Activated T-cell treated with anti-CD3 and anti-CD28 coated beads, Interleukin-2, amount 50 U/mL, for 24 hours (primary cell): ENCODE data around the gene NDRG4.

ENCODE experiments used
- DNase-seq: peaks from one replicate; pipeline ENCODE4 v3.0.0-alpha.2; 2020
- H3K27ac Mint-ChIP-seq: 2 replicates; pipeline ENCODE4 v1.8.0; 2020; ENCODE audit warnings: mild to moderate bottlenecking, mixed read lengths
- H3K27me3 Mint-ChIP-seq: 2 replicates; pipeline ENCODE4 v1.8.0; 2020; ENCODE audit warnings: mixed read lengths
- H3K36me3 Mint-ChIP-seq: 2 replicates; pipeline ENCODE4 v1.8.0; 2020; ENCODE audit warnings: low read depth, mixed read lengths
- H3K4me1 Mint-ChIP-seq: 2 replicates; pipeline ENCODE4 v1.8.0; 2020; ENCODE audit warnings: low read depth, mixed read lengths
- H3K4me3 Mint-ChIP-seq: 2 replicates; pipeline ENCODE4 v1.8.0; 2020; ENCODE audit warnings: mild to moderate bottlenecking, moderate library complexity, mixed read lengths
- H3K9me3 Mint-ChIP-seq: 2 replicates; pipeline ENCODE4 v1.8.0; 2020; ENCODE audit warnings: mixed read lengths

NDRG4 gene

GRCh38 chr16:58462089-58462488 is 37.9 kb upstream of the NDRG4 start:
- Mint-ChIP-seq H3K27me3 (peaks cover 53% of the 10 kb centered on the region), H3K27ac (no peak overlapping the region)

DNA sequence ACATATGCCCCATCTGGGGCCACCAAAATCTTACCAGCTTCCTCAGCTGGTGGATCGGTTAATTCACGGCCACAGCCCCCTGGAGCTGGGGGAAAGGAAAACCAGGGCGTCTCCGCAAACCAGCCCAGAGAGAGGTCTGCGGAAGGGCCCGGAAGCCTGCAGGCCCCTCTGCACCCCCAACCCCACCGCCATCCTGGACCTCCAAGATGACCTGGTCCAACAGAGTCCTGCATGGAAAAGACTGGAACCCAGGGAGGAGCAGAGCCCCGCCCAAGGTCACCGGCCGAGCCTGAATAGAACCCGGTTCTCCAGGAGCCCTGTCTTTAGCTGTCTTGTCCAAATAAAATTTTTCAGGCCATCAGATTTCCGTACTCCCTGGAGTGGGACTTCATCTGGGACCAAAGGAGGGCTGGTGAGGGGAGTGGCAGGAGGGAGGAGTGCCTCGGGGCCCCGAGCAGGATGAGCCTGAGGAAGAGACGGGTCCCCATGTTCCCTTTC is 37.4 kb upstream of the NDRG4 start:
- no peak for DNase-seq
- Mint-ChIP-seq H3K27me3 (peaks cover 58% of the 10 kb centered on the region), H3K36me3 (no peaks in the 10 kb centered on the region), H3K9me3 (no peaks in the 10 kb centered on the region), H3K4me3 (no peak overlapping the region), H3K4me1 (peaks cover 14% of the 10 kb centered on the region), H3K27ac (no peak overlapping the region)

More at GRCh38 chr16:58462089-58462488, 37.9 kb upstream of the NDRG4 start:
- Mint-ChIP-seq H3K9me3 (no peaks in the 10 kb centered on the region), H3K4me1 (peaks cover 14% of the 10 kb centered on the region), H3K4me3 (no peak overlapping the region), H3K36me3 (no peaks in the 10 kb centered on the region)
- no peak for DNase-seq

DNA sequence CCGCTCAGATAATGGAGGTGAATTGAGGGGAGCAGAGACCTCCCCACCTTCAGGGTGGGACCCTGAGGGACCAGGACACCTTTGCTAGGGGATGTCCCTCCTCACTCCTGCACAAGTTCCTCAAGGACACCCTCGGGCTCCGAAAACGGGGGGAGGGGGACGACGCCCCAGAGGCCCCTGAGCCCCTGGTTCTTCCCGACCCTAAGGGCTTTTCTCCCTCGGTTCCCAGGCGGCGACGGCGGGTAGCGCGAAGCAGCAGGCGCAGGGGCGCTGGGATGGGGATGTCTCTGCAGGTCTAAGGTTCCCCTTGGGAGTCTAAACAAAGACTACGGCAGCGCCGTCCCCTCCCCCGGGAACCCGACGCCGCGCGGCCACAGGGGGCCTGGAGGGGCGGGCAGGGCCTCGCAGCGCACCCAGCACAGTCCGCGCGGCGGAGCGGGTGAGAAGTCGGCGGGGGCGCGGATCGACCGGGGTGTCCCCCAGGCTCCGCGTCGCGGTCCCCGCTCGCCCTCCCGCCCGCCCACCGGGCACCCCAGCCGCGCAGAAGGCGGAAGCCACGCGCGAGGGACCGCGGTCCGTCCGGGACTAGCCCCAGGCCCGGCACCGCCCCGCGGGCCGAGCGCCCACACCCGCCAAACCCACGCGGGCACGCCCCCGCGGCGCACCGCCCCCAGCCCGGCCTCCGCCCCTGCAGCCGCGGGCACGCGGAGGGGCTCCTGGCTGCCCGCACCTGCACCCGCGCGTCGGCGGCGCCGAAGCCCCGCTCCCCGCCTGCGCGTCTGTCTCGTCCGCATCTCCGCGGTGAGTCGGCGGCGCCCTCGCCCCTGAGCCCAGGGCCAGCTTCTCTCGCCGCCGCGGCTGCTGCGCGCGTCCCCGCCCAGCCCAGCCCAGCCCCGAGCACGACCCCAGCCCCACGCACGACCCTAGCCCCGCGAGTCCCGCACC is 36.7 kb upstream of the NDRG4 start:
- Mint-ChIP-seq H3K9me3 (no peaks in the 10 kb centered on the region), H3K27me3 (peaks cover 65% of the 10 kb centered on the region), H3K4me3 (no peak overlapping the region), H3K27ac (no peak overlapping the region), H3K4me1 (peaks cover 14% of the 10 kb centered on the region), H3K36me3 (no peaks in the 10 kb centered on the region)
- DNase-seq, result peak; percentile 35

- no peaks in the 10 kb centered on the region for H3K9me3 Mint-ChIP-seq
- no peak overlapping the region for H3K27ac Mint-ChIP-seq
- peaks cover 75% of the 10 kb centered on the region for H3K27me3 Mint-ChIP-seq
- no peaks in the 10 kb centered on the region for H3K36me3 Mint-ChIP-seq
- peaks cover 10% of the 10 kb centered on the region for H3K4me1 Mint-ChIP-seq
- H3K4me3 Mint-ChIP-seq, result peak overlapping the region; percentile 58
- peak; percentile 49 for DNase-seq
Measured at GRCh38 chr16:58464047-58464915, 35.7 kb upstream of the NDRG4 start.

GRCh38 chr16:58464916-58465731 is 34.8 kb upstream of the NDRG4 start:
- H3K27me3 Mint-ChIP-seq, result peaks cover 76% of the 10 kb centered on the region
- H3K27ac Mint-ChIP-seq, result no peak overlapping the region
- peak overlapping the region; percentile 58 for H3K4me3 Mint-ChIP-seq
- H3K4me1 Mint-ChIP-seq, result peaks cover 5% of the 10 kb centered on the region
- H3K36me3 Mint-ChIP-seq, result no peaks in the 10 kb centered on the region
- no peaks in the 10 kb centered on the region for H3K9me3 Mint-ChIP-seq
- no peak for DNase-seq

DNA sequence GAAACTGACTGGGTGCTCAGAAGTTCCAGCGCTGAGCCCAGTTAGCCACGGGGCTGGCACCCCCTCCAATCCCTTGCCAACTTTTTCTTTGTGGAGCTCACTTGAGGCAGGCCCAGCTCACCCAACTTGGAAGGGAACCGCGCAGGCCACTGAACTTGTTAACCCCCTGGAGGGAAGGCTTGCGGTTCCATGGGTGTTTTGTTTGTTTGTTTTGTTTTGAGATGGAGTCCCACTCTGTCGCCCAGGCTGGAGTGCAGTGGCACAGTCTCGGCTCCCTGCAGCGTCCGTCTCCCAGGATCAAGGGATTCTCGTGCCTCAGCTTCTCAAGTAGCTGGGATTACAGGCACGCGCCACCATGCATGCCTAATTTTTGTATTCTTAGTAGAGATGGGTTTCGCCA is 34.1 kb upstream of the NDRG4 start:
- Mint-ChIP-seq H3K9me3 (no peaks in the 10 kb centered on the region), H3K27me3 (peaks cover 77% of the 10 kb centered on the region), H3K4me3 (no peak overlapping the region), H3K4me1 (peaks cover 5% of the 10 kb centered on the region), H3K36me3 (no peaks in the 10 kb centered on the region), H3K27ac (no peak overlapping the region)
- DNase-seq, result no peak

- no peak overlapping the region for H3K4me3 Mint-ChIP-seq
- H3K27ac Mint-ChIP-seq, result no peak overlapping the region
- no peak for DNase-seq
- H3K4me1 Mint-ChIP-seq, result peaks cover 5% of the 10 kb centered on the region
- H3K27me3 Mint-ChIP-seq, result peaks cover 73% of the 10 kb centered on the region
- H3K9me3 Mint-ChIP-seq, result no peaks in the 10 kb centered on the region
- H3K36me3 Mint-ChIP-seq, result no peaks in the 10 kb centered on the region
Measured at GRCh38 chr16:58466396-58466795, 33.5 kb upstream of the NDRG4 start.

DNA sequence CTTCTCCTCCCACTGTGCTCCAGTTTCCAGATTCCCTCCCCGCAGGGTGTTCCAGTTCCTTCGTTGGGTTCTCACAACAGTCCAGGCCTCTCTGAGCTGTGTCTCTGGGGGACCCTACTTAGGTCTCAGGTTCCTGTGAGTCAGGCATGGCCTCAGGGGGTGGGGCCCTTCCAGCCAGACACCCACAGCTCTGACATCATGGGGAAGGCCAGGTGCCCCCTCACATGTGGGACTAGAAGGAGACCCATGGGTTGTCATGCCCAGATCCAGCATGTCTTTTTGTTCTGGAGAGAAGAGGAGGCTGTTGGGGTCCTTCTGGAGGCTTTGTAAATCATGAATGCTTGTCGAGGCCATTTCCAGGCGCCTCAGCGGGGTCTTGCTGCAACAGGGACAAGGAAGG is 32.0 kb upstream of the NDRG4 start:
- H3K4me3 Mint-ChIP-seq, result no peak overlapping the region
- H3K9me3 Mint-ChIP-seq, result no peaks in the 10 kb centered on the region
- no peak for DNase-seq
- H3K27ac Mint-ChIP-seq, result no peak overlapping the region
- peaks cover 60% of the 10 kb centered on the region for H3K27me3 Mint-ChIP-seq
- peaks cover 5% of the 10 kb centered on the region for H3K4me1 Mint-ChIP-seq
- H3K36me3 Mint-ChIP-seq, result no peaks in the 10 kb centered on the region

DNA sequence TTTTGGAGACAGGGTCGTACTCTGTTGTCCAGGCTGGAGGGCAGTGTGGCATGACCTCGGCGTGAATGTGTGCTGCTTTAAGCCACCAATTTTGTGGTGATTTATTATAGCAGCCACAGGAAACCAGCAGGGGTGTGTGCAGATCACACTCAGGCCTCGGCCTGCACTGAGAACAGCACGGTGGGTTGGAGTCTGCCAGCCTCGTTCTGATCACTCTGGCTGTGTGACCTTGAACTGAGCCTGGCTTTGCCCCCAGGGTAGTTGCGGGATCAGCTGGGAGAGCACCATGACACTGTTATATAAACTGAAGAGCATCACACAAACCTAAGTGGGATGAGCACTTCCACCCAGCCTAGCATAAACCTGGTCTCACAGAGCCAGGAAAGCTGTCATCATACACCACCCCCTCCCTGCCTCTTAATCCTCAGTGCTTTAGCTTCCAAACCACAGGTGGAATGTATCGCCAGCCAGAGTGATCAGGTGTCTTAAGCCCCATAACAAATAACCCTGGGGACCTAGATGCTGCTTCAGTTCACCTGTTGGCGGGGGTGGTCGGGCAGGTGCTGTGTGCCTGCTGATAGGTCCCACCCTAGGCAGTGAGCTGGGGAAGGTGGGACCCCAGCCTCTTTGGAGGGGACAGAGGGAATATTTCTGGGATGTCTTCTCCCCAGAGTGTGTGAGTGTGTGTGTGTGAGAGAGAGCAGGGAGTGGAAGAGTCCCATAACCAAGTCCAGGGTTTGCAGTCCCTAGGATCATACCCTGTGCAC is 28.6 kb upstream of the NDRG4 start:
- Mint-ChIP-seq H3K27ac (no peak overlapping the region), H3K4me3 (no peak overlapping the region), H3K36me3 (no peaks in the 10 kb centered on the region), H3K27me3 (peaks cover 44% of the 10 kb centered on the region), H3K4me1 (no peaks in the 10 kb centered on the region), H3K9me3 (no peaks in the 10 kb centered on the region)
- DNase-seq, result no peak

GRCh38 chr16:58472266-58472665 is 27.7 kb upstream of the NDRG4 start:
- peaks cover 35% of the 10 kb centered on the region for H3K27me3 Mint-ChIP-seq

DNA sequence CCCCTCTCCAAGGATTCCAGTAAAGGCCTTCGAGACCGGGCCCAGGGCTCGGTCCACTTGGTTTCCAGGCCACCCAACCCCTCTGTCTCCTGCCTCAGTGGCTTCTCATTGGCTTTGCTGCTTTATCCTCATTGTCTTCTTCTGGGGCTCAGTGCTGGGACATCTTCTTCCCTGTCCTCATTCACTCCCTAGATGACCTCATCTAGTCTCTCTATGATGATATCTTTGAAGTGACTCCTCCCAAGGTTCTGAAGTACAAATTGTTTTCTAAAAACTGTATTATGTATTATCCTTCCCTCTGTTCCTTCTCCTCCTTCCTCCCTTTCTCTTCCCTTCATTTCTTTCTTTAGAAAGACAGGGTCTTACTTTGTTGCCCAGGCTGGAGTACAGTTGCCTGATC is 27.1 kb upstream of the NDRG4 start:
- Mint-ChIP-seq H3K4me3 (no peak overlapping the region), H3K36me3 (no peaks in the 10 kb centered on the region), H3K27ac (no peak overlapping the region), H3K27me3 (peaks cover 30% of the 10 kb centered on the region), H3K4me1 (no peaks in the 10 kb centered on the region), H3K9me3 (no peaks in the 10 kb centered on the region)
- no peak for DNase-seq

More at GRCh38 chr16:58472266-58472665, 27.7 kb upstream of the NDRG4 start:
- Mint-ChIP-seq H3K4me3 (no peak overlapping the region), H3K36me3 (no peaks in the 10 kb centered on the region), H3K9me3 (no peaks in the 10 kb centered on the region), H3K4me1 (no peaks in the 10 kb centered on the region), H3K27ac (no peak overlapping the region)
- DNase-seq, result no peak

DNA sequence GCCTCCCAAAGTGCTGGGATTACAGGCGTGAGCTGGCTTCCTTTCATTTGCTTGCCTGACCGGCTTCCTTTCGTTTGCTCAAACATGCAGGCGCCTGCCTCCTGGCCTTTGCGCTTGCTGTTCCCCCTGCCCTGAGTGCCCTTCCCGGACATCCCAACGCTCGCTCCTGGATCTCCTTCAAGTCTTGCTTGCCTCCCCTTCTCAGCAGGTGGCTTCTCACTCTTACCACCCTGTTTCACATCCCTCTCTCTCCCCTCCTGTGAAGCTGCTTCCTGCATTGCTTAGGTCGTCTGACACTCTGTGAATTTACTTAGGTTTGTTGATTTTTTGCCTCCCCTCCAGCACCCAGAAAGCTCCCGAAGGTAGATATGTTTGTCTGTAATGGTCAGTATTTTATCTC is 25.6 kb upstream of the NDRG4 start:
- no peak for DNase-seq
- no peak overlapping the region for H3K27ac Mint-ChIP-seq
- no peaks in the 10 kb centered on the region for H3K9me3 Mint-ChIP-seq
- H3K4me3 Mint-ChIP-seq, result no peak overlapping the region
- no peaks in the 10 kb centered on the region for H3K36me3 Mint-ChIP-seq
- peaks cover 15% of the 10 kb centered on the region for H3K27me3 Mint-ChIP-seq
- no peaks in the 10 kb centered on the region for H3K4me1 Mint-ChIP-seq

DNA sequence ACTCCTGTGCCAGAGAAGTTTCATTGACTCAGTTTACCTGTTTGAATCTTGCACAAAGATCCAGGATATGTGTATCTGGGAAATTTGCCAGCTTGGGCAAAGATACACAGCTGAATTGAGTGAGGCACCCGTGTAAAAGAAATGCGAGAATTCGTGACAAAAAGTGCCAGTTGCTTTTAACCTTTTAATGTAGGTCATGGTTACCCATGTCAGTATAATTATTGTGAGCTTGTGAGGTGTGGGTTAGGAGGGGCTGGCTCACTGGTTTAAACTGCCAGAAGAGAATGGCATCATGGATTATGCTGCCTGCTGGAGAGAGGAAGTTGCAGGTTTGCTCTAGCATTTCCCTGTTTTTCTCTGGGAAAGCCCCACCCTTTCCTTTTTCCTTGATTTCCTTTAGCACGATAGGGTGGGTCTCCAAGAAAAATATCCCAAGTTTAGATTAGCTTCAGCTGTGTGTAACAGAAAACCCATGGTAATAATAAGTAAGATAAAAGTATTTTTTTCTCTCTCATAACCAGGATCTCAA is 24.8 kb upstream of the NDRG4 start:
- H3K9me3 Mint-ChIP-seq, result no peaks in the 10 kb centered on the region
- peaks cover 12% of the 10 kb centered on the region for H3K27me3 Mint-ChIP-seq
- no peaks in the 10 kb centered on the region for H3K4me1 Mint-ChIP-seq
- no peaks in the 10 kb centered on the region for H3K36me3 Mint-ChIP-seq
- H3K4me3 Mint-ChIP-seq, result no peak overlapping the region
- DNase-seq, result no peak
- no peak overlapping the region for H3K27ac Mint-ChIP-seq
